HepG2 (cell line): ENCODE measurements around the gene CAMK2G. TPM values are rescaled to one million over a fixed set of nuclear protein-coding genes. Genes with fewer than 3 reads are reported as not detected.
"Not testable (repeated sequence)": the region's sequence is repeated elsewhere in the genome, so short reads cannot be mapped to it uniquely, and the experiment has no call there.

Experiments
- ATAC-seq: fragments of 200-7000 bp; cut with Tn5 transposase; 3 replicates; pipeline ENCODE4 v1.9.1; 2020; ENCODE audit warnings: mild to moderate bottlenecking, moderate library complexity
- BruUV-seq: library from RNA; stranded (reverse); fragments of 400-500 nt; replicated peaks from 2 replicates; lab custom pipeline; 2021; lab: Mats Ljungman, UMichigan
- CTCF ChIA-PET: fragments of 300-600 bp; formaldehyde crosslinking; extraction: SDS; loops from one replicate; lab custom pipeline; 2021; ENCODE audit warnings: low total read pairs, inconsistent platforms, low intra/inter-chr PET ratio; lab: Yijun Ruan, JAX
- POLR2A ChIA-PET: fragments of 350-600 bp; sonication (Branson Sonifier 250); formaldehyde crosslinking; loops from one replicate; lab custom pipeline; 2020; ENCODE audit warnings: antibody characterized with exemption, inconsistent platforms; lab: Yijun Ruan, JAX
- DNase-seq: peaks from one replicate; pipeline ENCODE4 v3.0.0-alpha.2; 2015; ENCODE audit warnings: low spot score
- FAIRE-seq: peaks from 3 replicates; lab custom pipeline; 2011; peaks lifted over from hg19 to GRCh38; lab: Jason Lieb, UNC
- H2AFZ ChIP-seq: one replicate; pipeline ENCODE4 v1.6.1; 2011; ENCODE audit warnings: low read length, inconsistent platforms
- H3K27ac ChIP-seq: fragments of 300-600 bp; 3 replicates; pipeline ENCODE4 v1.8.0; 2011; ENCODE audit warnings: mixed run types, mild to moderate bottlenecking, mixed read lengths, low read length, inconsistent platforms; ENCODE audit not compliant: insufficient read depth; ENCODE audit errors: extremely low read length
- H3K27me3 ChIP-seq, 2 experiments: fragments of 200-600 bp in 1 of 2; 2 replicates in 1 of 2; 3 replicates in 1 of 2; pipeline versions ENCODE4 v1.6.0 to v1.8.0; 2011; ENCODE audit warnings: low read length in 2 of 2, mild to moderate bottlenecking in 2 of 2, moderate library complexity in 2 of 2, inconsistent platforms in 1 of 2; ENCODE audit not compliant: insufficient read depth in 2 of 2, control insufficient read depth in 1 of 2
- H3K36me3 ChIP-seq, 2 experiments: fragments of 200-600 bp in 1 of 2; replicated peaks in 1 of 2; 2 replicates in 1 of 2; 3 replicates in 1 of 2; pipeline versions ENCODE4 v1.5.1 to v1.8.0; 2011; ENCODE audit warnings: low read length in 2 of 2, inconsistent platforms in 1 of 2; ENCODE audit not compliant: insufficient read depth in 2 of 2, control insufficient read depth in 1 of 2
- H3K4me1 ChIP-seq: 2 replicates; pipeline ENCODE4 v1.5.1; 2012; ENCODE audit warnings: low read length, inconsistent platforms; ENCODE audit not compliant: insufficient read depth
- H3K4me2 ChIP-seq: 2 replicates; pipeline ENCODE4 v1.6.0; 2011; ENCODE audit warnings: low read depth, low read length, inconsistent platforms
- H3K4me3 ChIP-seq, 3 experiments: fragments of 200-600 bp in 1 of 3; sonication (generic), shearing (Covaris generic) in 1 of 3; replicated peaks in 1 of 3; 2 replicates each; pipeline ENCODE4 v1.5.1; 2011 to 2016; ENCODE audit warnings: low read length in 3 of 3, inconsistent platforms in 2 of 3, low read depth in 2 of 3, mild to moderate bottlenecking in 2 of 3, control low read depth in 1 of 3, mixed read lengths in 1 of 3; ENCODE audit not compliant: insufficient read depth in 1 of 3
- H3K79me2 ChIP-seq: one replicate; pipeline ENCODE4 v1.6.1; 2011; ENCODE audit warnings: low read length, inconsistent platforms; ENCODE audit not compliant: insufficient read depth
- H3K9ac ChIP-seq: 2 replicates; pipeline ENCODE4 v1.6.0; 2011; ENCODE audit warnings: mild to moderate bottlenecking, low read depth, low read length, inconsistent platforms; ENCODE audit not compliant: insufficient read depth
- H3K9me3 ChIP-seq: 2 replicates; pipeline ENCODE4 v1.5.1; 2012; ENCODE audit warnings: mild to moderate bottlenecking, low read length
- H4K20me1 ChIP-seq: 2 replicates; pipeline ENCODE4 v1.6.0; 2011; ENCODE audit warnings: inconsistent platforms, mild to moderate bottlenecking, low read length, moderate library complexity; ENCODE audit not compliant: insufficient read depth
- MEF2D ChIP-seq: sonication (generic); formaldehyde crosslinking; IDR thresholded peaks from 2 replicates; pipeline ENCODE4 v1.5.1; 2020; ENCODE audit warnings: mild to moderate bottlenecking, missing genetic modification reagents
- ZBTB2 ChIP-seq: sonication (generic); formaldehyde crosslinking; IDR thresholded peaks from 2 replicates; pipeline ENCODE4 v1.8.0; 2022; ENCODE audit warnings: low read depth, missing genetic modification reagents
- ZFP82 ChIP-seq: sonication (generic); formaldehyde crosslinking; IDR thresholded peaks from 2 replicates; pipeline ENCODE4 v1.5.1; 2020; ENCODE audit warnings: mild to moderate bottlenecking, missing genetic modification reagents, borderline replicate concordance
- ZNF557 ChIP-seq: sonication (generic); formaldehyde crosslinking; IDR thresholded peaks from 2 replicates; pipeline ENCODE4 v1.4.0; 2020; ENCODE audit warnings: missing genetic modification reagents
- WGBS: methylation state at CpG from one replicate; pipeline ENCODE4 v1.1.6; 2017; ENCODE audit warnings: low lambda C conversion rate; 5-methylcytosine and 5-hydroxymethylcytosine counted together
- in situ Hi-C: cut with HindIII; loops from 2 replicates; pipeline ENCODE4 v1.10.0; 2017; ENCODE audit warnings: low pct_unique_long_range_greater_than_20kb; ENCODE audit not compliant: extremely low pct_ligation_motif_present
- intact Hi-C: fragments of 100-400 bp; cut with micrococcal nuclease; formaldehyde crosslinking; loops from one replicate; pipeline ENCODE4 v1.10.0; 2022; ENCODE audit not compliant: unreplicated experiment
- polyA plus RNA-seq, 8 experiments: library from polyadenylated mRNA; depleted of rRNA in 3 of 8; stranded (reverse) in 7 of 8; unstranded in 1 of 8; fragments of >200 nt; fragmentation: Illumina TruSeq in 4 of 8; extraction: Trizol in 4 of 8; gene quantifications; 2 replicates each; pipeline versions ENCODE4 v1.2.1 to v1.2.3, GENCODE V29; 2011 to 2016; ENCODE audit warnings: low read depth in 4 of 8, missing spikeins in 1 of 8, mixed read lengths in 1 of 8; ENCODE audit not compliant: insufficient read depth in 1 of 8
- total RNA-seq, 5 experiments: library from RNA; depleted of rRNA; stranded (reverse); fragments of >200 nt; fragmentation: Illumina TruSeq; extraction: Trizol; gene quantifications; 2 replicates each; pipeline ENCODE4 v1.2.3, GENCODE V29; 2016; ENCODE audit warnings: low read depth in 1 of 5

CAMK2G gene
- total and polyA plus RNA-seq, 2 of the 13 experiments (the other 11 are each of a cell fraction or from before 2014, with no cell fraction given): 15.9 to 18.8 TPM

GRCh38 chr10:73788864-73789658 lies 85.3 kb downstream of the CAMK2G start (continued):
- TF ChIP-seq ZBTB2 (CRISPR knock-in tag) (no peak), ZFP82 (CRISPR knock-in tag) (no peak), ZNF557 (CRISPR knock-in tag) (no peak)
- TF ChIP-seq, all 625 proteins: peak for 2

DNA sequence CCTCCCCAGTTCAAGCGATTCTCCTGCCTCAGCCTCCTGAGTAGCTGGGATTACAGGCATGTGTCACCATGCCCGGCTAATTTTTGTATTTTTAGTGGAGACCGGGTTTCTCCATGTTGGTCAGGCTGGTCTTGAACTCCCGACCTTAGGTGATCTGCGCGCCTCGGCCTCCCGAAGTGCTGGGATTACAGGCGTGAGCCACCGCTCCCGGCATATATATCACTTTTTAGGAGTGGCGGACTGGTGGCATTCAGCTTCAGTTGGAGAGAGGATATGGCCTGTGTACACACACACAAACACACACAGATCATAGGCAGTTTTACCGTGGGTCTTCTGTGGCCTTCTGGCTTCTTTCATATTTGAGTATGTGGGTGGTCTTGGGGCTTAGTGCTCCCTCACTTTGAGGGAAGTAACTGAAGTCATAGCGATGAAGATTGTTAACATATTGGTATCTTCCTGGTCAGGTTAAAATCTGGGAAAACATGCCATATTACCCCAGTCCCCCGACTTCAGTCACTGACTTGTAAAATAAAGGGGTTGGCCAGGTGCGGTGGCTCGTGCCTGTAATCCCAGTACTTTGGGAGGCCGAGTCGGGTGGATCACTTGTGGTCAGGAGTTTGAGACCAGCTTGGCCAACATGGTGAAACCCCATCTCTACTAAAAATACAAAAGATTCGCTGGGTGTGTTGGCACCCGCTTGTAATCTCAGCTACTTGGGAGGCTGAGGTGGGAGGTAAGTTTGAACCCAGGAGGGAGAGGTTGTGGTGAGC lies 87.1 kb downstream of the CAMK2G start:
- 0 out of 2 replicates have a peak, but pooled peaks have one; percentile 2 for TF ChIP-seq MEF2D (CRISPR knock-in tag)
- CTCF ChIA-PET, ATAC-seq, H3K27ac ChIP-seq, in situ Hi-C loops, DNase-seq, H2AFZ ChIP-seq, H4K20me1 ChIP-seq, intact Hi-C loops, H3K27me3 ChIP-seq, BruUV-seq, FAIRE-seq, H3K9me3 ChIP-seq: not testable (repeated sequence)
- Histone ChIP-seq H3K79me2 (peaks cover 43% of the 10 kb centered on the region), H3K9ac (peak overlapping the region; percentile 47; the same call in 1 of the 2 replicates), H3K36me3 (peaks cover 19 to 31% of the 10 kb centered on the region in 2 experiments), H3K4me3 (peak overlapping the region; percentile 34 to 95 (median 75); a peak in 5 of 6 replicates), H3K4me1 (peaks cover 45% of the 10 kb centered on the region), H3K4me2 (peak overlapping the region; percentile 63)
- POLR2A ChIA-PET: interaction anchor here (0.6 to 3.7 kb wide), 8 partner anchors 10 to 53 kb away, joined by 3 to 16 read pairs (median 4); a partner anchor contains a TSS
- 82% methylated on average over 21 of the region's 21 CpGs for WGBS
